Fibroblast of skin of right biceps (primary cell): ENCODE results near the gene COL5A1.
A peak's percentile ranks its signal among the peaks of the same experiment; 100 is the strongest.

Experiments used
- DNase-seq: peaks from one replicate; pipeline ENCODE4 v3.0.0-alpha.2; 2013

COL5A1 gene

GRCh38 chr9:134607971-134608370, 33.6 kb upstream of the COL5A1 start:
- DNase-seq: peak; percentile 86

GRCh38 chr9:134611046-134611445, 30.6 kb upstream of the COL5A1 start:
- no peak for DNase-seq

- DNase-seq: no peak
These were observed 29.3 kb upstream of the COL5A1 start for GRCh38 chr9:134612309-134612708.

- DNase-seq: no peak
These were observed 28.9 kb upstream of the COL5A1 start for GRCh38 chr9:134612715-134613114.

- no peak for DNase-seq
These were observed 27.3 kb upstream of the COL5A1 start for GRCh38 chr9:134614256-134614655.

- DNase-seq: peak; percentile 39
These were observed 25.3 kb upstream of the COL5A1 start for GRCh38 chr9:134616341-134616740.

GRCh38 chr9:134617246-134617645, 24.4 kb upstream of the COL5A1 start:
- no peak for DNase-seq

- no peak for DNase-seq
These were observed 23.8 kb upstream of the COL5A1 start for GRCh38 chr9:134617836-134618162.

GRCh38 chr9:134618163-134618832, 23.3 kb upstream of the COL5A1 start:
- peak; percentile 29 for DNase-seq

GRCh38 chr9:134618833-134619447, 22.7 kb upstream of the COL5A1 start:
- no peak for DNase-seq

- DNase-seq: no peak
These were observed 22.1 kb upstream of the COL5A1 start for GRCh38 chr9:134619448-134619982.

- no peak for DNase-seq
These were observed 21.5 kb upstream of the COL5A1 start for GRCh38 chr9:134619983-134620661.

GRCh38 chr9:134620751-134621557, 20.6 kb upstream of the COL5A1 start:
- DNase-seq: no peak

- DNase-seq: no peak
These were observed 20.0 kb upstream of the COL5A1 start for GRCh38 chr9:134621558-134622110.

GRCh38 chr9:134622896-134623257, 18.7 kb upstream of the COL5A1 start:
- no peak for DNase-seq

- peak; percentile 36 for DNase-seq
These were observed 18.1 kb upstream of the COL5A1 start for GRCh38 chr9:134623258-134624066.

- no peak for DNase-seq
These were observed 17.4 kb upstream of the COL5A1 start for GRCh38 chr9:134624137-134624591.

- DNase-seq: peak; percentile 95
These were observed 16.9 kb upstream of the COL5A1 start for GRCh38 chr9:134624621-134625181.

GRCh38 chr9:134625361-134626068, 16.1 kb upstream of the COL5A1 start:
- peak; percentile 62 for DNase-seq

GRCh38 chr9:134626069-134626423, 15.6 kb upstream of the COL5A1 start:
- no peak for DNase-seq
